Keratinocyte (primary cell): ENCODE measurements around the gene TMEM132E.

Experiments used
- CTCF ChIP-seq, 3 experiments: IDR thresholded peaks in 1 of 3; conservative IDR thresholded peaks in 1 of 3; optimal IDR thresholded peaks in 1 of 3; 2 replicates in 2 of 3; 3 replicates in 1 of 3; pipeline versions ENCODE3 to v1.5.1; 2011; ENCODE audit warnings: low read length in 3 of 3, mild to moderate bottlenecking in 3 of 3, moderate library complexity in 2 of 3, control low read depth in 1 of 3, inconsistent platforms in 1 of 3; ENCODE audit not compliant: insufficient read depth in 2 of 3; ENCODE audit errors: extremely low read depth in 1 of 3
- EZH2 ChIP-seq: IDR thresholded peaks from one replicate; pipeline ENCODE4 v1.6.1; 2012; ENCODE audit warnings: inconsistent platforms, mild to moderate bottlenecking, low read length, moderate library complexity

- TF ChIP-seq CTCF (optimal IDR thresholded peaks at IDR 0.05 in 1 of 3, IDR thresholded peaks at IDR 0.05 in 1 of 3, conservative IDR thresholded peaks at IDR 0.05 in 1 of 3; ENCODE audit: extremely low read depth in 1 of 3, insufficient read depth in 2 of 3, low read length in 3 of 3): no peak
- no peak for TF ChIP-seq EZH2
These were observed 85.9 kb downstream of the TMEM132E start for GRCh38 chr17:34665150-34665806.
